Nephron progenitor cell (in vitro differentiated cells): ENCODE results near the gene CDK7.

Experiments
- DNase-seq: peaks from one replicate; pipeline ENCODE4 v3.0.0; 2021
- H3K27ac Mint-ChIP-seq: 2 replicates; pipeline ENCODE4 v1.8.0; 2021; ENCODE audit warnings: mild to moderate bottlenecking, moderate library complexity, mixed read lengths
- H3K27me3 Mint-ChIP-seq: 2 replicates; pipeline ENCODE4 v1.8.0; 2021; ENCODE audit warnings: mild to moderate bottlenecking, low read depth, mixed read lengths; ENCODE audit not compliant: poor library complexity
- H3K36me3 Mint-ChIP-seq: 2 replicates; pipeline ENCODE4 v1.8.0; 2021; ENCODE audit warnings: low read depth, mixed read lengths
- H3K4me1 Mint-ChIP-seq: 2 replicates; pipeline ENCODE4 v1.8.0; 2021; ENCODE audit warnings: mixed read lengths
- H3K4me3 Mint-ChIP-seq: 2 replicates; pipeline ENCODE4 v1.8.0; 2021; ENCODE audit warnings: mild to moderate bottlenecking, moderate library complexity, mixed read lengths
- H3K9me3 Mint-ChIP-seq: 2 replicates; pipeline ENCODE4 v1.8.0; 2021; ENCODE audit warnings: mild to moderate bottlenecking, moderate library complexity, mixed read lengths
- TF ChIP-seq, protein P1 (sequence below): fragments of 200-600 bp; sonication (generic); IDR thresholded peaks from 2 replicates; pipeline ENCODE4 v1.5.0; 2021; ENCODE audit warnings: antibody characterized with exemption

Gene CDK7

DNA sequence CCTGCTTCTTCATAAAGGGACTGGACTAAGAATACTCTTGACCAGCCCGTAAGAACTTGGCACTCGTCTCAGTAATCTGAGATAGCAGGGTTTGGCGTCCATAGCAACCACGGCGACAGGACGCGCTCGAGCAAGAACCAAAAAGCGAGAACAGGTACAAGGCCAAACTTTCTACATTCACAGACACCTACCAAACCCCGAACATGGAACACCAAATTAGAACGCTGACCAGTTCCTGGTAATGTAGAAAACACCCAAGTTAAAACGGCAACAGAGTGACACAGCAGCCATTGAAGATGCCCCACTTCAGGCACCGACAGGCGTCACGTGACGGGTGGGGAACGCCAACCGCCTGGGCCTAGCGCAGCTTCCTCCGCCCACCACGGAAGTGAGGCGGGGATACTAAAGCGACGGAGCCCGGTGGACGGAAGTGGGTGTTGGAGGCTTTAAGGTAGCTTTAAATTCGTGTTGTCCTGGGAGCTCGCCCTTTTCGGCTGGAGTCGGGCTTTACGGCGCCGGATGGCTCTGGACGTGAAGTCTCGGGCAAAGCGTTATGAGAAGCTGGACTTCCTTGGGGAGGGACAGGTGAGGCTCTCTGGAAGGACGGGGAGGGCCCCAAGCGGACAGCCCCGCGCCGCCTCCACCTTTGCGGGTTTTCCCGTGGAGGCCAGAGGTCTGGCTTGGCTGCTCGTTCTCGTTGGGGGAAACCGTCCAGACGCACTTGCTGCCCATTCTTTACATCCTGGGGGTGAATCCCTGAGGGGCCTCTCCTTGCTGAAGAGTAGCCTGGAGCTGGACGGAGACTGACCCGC lies at the start of gene CDK7:
TSS of gene CDK7 (plus strand) at position 430 of the 812 bp plus-strand sequence. CDS start at position 520, 90 bp downstream.
- H3K9me3 Mint-ChIP-seq = no peaks in the 10 kb centered on the region
- peak within 1 kb of the TSS; percentile 96 for H3K27ac Mint-ChIP-seq
- H3K4me1 Mint-ChIP-seq = peaks cover 37% of the 10 kb centered on the region
- peak within 1 kb of the TSS; percentile 96 for H3K4me3 Mint-ChIP-seq
- peak; percentile 90 for DNase-seq
- peaks cover 34% of the 10 kb centered on the region for H3K36me3 Mint-ChIP-seq
- TF ChIP-seq, protein P1, sequence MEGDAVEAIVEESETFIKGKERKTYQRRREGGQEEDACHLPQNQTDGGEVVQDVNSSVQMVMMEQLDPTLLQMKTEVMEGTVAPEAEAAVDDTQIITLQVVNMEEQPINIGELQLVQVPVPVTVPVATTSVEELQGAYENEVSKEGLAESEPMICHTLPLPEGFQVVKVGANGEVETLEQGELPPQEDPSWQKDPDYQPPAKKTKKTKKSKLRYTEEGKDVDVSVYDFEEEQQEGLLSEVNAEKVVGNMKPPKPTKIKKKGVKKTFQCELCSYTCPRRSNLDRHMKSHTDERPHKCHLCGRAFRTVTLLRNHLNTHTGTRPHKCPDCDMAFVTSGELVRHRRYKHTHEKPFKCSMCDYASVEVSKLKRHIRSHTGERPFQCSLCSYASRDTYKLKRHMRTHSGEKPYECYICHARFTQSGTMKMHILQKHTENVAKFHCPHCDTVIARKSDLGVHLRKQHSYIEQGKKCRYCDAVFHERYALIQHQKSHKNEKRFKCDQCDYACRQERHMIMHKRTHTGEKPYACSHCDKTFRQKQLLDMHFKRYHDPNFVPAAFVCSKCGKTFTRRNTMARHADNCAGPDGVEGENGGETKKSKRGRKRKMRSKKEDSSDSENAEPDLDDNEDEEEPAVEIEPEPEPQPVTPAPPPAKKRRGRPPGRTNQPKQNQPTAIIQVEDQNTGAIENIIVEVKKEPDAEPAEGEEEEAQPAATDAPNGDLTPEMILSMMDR = no peak
- no peaks in the 10 kb centered on the region for H3K27me3 Mint-ChIP-seq

DNA sequence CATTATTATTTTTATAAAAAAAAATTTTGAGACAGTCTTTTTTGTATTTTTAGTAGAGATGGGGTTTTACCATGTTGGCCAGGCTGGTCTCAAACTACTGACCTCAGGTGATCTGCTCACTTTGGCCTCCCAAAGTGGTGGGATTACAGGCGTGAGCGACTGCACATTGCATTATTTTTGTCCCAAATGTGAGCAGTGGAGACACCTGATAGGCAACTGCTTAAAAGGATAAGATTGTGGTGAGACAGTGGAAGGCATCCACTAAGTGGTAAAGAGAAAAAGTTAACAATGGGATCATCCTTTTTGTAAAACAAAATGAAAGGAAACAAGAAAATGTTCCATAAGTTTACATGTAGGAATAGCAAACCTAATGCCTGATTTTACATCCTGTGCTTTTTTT lies 47.3 kb upstream of the CDK7 start:
- no peaks in the 10 kb centered on the region for H3K27me3 Mint-ChIP-seq
- H3K36me3 Mint-ChIP-seq = peaks cover 4% of the 10 kb centered on the region
- peak overlapping the region; percentile 74 for H3K4me3 Mint-ChIP-seq
- DNase-seq = no peak
- no peaks in the 10 kb centered on the region for H3K9me3 Mint-ChIP-seq
- TF ChIP-seq, protein P1 = no peak
- peaks cover 15% of the 10 kb centered on the region for H3K4me1 Mint-ChIP-seq
- H3K27ac Mint-ChIP-seq = peak overlapping the region; percentile 91

DNA sequence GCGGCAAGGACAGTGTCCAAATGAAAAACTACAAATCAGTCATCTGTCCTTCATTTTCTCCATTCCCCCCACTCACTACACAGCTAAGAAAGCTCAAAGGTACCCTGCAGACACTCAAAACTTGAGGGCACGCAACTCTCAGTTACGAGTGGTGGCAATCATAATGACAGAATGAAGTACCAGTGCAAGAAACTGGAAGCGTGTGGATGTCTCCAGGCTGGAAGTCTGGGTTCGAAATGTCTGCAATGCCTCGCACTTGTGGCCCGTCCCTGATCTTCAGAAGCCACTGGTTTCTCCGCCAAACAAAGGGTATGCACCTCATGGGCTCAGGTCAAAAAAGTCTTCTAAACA lies 45.9 kb upstream of the CDK7 start:
- TF ChIP-seq, protein P1 = no peak
- peaks cover 15% of the 10 kb centered on the region for H3K4me1 Mint-ChIP-seq
- no peaks in the 10 kb centered on the region for H3K9me3 Mint-ChIP-seq
- peaks cover 5% of the 10 kb centered on the region for H3K36me3 Mint-ChIP-seq
- no peaks in the 10 kb centered on the region for H3K27me3 Mint-ChIP-seq
- H3K4me3 Mint-ChIP-seq = peak overlapping the region; percentile 98
- H3K27ac Mint-ChIP-seq = peak overlapping the region; percentile 100
- no peak for DNase-seq

DNA sequence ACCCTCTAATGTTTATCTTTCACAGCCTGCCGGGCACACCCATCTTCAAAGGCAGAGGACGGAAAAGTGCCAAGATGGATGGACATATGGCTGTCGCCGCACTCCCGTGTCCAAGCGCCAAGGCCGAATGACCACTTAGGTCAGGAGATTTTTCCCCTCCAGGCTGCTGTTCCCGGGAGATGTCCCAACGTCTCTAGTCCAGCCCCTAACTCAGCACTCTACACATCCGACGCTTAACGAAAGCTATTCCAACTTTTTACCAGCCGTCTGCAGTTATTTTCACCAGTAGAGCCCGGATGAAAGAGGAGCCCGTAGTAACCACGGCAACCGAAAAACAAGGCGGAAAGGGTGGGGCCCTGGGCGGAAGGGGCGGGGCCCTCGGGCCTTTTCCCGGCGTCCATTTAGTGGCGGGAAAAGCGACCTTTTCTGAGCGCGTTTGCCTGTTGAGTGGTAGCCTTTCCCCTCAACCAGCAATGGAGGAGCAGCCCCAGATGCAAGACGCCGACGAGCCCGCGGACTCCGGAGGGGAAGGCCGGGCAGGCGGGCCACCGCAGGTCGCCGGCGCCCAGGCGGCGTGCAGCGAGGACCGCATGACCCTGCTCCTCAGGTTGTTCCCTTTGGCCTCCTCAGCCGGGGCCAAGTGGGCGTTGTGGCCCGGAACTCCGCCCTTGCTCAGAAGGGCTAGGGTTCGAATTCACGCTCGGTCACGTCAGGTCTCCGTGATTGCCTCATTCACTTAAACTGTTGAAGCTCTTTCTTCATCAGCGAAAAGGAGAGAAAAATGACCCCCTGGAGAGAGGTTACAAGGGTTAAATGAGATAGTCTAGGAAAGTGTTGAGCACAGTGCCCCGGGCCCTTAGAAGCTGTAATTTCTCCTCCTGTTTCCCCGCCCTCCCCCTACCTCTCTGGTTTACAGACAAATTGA lies 45.3 kb upstream of the CDK7 start, which contains the start of gene CENPH:
TSS of gene CENPH (plus strand) at position 422 of the 925 bp plus-strand sequence. CDS start at position 474, 52 bp downstream.
- Mint-ChIP-seq H3K27ac (peak within 1 kb of the TSS; percentile 100), H3K9me3 (no peaks in the 10 kb centered on the region), H3K27me3 (no peaks in the 10 kb centered on the region), H3K4me3 (peak within 1 kb of the TSS; percentile 98), H3K4me1 (peaks cover 15% of the 10 kb centered on the region), H3K36me3 (peaks cover 5% of the 10 kb centered on the region)
- peak; percentile 96 for DNase-seq
- TF ChIP-seq, protein P1 = no peak

DNA sequence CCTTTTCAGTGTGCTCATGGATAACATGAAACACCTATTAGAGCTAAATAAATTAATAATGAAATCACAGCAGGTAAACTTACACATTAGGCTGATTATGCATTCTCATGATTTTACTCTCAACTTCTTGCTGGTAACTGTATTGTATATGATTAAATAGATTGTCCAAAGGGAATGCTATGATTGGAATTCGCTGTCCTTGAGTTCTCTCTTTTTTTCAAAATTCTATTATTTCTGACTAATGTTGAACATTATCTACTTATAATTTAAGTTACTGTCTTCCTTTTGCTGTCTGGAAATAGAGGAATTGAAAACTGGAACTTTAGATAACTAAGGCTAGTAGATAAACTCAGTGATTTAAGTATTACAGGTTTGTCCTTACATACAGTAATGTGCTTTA lies 32.2 kb upstream of the CDK7 start:
- Mint-ChIP-seq H3K4me3 (no peak overlapping the region), H3K27ac (no peak overlapping the region), H3K27me3 (no peaks in the 10 kb centered on the region), H3K4me1 (no peaks in the 10 kb centered on the region), H3K9me3 (no peaks in the 10 kb centered on the region), H3K36me3 (peaks cover 64% of the 10 kb centered on the region)
- TF ChIP-seq, protein P1 = no peak
- no peak for DNase-seq
